ENCODE measurements around the gene GPR171.

DNA sequence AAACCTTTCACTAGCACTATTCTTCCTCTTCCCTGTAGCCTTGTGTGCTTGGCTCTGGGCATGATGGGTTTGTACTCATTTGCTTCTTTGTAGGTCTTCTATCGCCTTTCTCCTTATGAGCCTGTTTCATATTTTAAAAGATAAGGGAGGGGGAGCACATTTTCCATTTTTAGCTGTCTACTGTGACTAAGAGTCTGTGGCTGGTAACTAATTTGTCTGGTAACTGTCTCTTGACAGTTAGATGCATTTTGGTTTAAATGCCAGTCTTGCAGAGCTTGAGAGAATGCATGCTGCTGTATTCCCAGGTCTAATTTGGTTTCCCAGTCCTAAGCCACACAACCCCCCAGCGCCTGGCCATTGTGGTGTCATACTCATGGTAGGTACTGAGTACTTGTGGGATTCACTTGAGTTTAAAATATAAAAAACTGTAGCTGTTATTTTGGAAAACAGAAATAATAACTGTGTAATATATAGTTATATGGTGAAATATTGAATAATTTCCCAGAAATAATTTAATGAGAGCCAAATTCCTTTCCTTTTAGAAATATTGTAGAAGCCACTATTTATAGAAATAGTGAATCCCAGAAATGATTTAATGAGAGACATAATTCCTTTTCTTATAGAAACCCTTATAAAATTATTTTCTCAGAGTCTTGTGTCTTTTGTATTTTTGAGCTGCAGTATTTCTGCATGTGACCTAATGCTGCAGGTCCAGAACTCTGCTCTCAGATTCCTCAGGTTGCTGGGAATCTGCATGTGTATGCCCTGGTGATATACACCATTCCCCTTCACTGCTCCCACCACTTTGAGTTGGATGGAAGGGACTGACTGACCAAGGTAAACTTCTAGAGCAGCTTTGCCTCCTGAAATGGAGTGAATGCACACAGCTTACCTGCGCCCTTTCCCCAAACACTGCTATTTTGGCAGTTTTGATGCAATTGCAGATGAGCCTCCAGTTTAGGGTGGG is 13.9 kb upstream of the GPR171 start:
- no peak for TF ChIP-seq CTCF (conservative IDR thresholded peaks at IDR 0.05; ENCODE audit: low read depth, low read length)
- no peak for TF ChIP-seq EZH2 (IDR thresholded peaks at IDR 0.05; ENCODE audit: low read length, unreplicated experiment)
- no peak for TF ChIP-seq EZH2phosphoT487 (IDR thresholded peaks at IDR 0.05; ENCODE audit: borderline replicate concordance, low read length)
